ENCODE results near the gene MAGI2.

Gene MAGI2

DNA sequence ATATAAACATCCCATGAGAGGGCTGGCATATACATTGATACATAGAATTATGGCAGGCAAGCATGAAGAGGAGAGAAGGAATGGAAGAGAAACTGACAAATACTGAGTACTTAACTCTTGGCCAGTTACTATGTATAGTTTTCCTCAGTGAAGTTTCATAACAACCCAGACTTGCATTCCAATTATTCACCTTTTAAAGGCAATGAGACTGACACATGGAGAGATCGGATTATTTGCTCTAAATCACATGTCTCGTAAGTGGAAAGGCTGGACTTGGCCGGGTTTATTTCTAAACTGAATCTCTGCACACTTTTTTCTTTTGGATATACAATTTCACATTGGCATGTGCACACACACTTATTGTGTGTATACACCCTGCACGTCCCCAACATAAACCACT lies 1106.6 kb downstream of the MAGI2 start:
- H3K4me3 ChIP-seq (ENCODE audit: low read depth, low read length), result no peak overlapping the region
- CTCF ChIA-PET, result interaction anchor here (1.2 to 1.6 kb wide), 2 partner anchors 10 to 17 kb away, joined by 4 to 5 read pairs; no protein-coding TSS in a partner anchor
- TF ChIP-seq CTCF (IDR thresholded peaks at IDR 0.05; ENCODE audit: insufficient read depth, low read length, missing control alignments), result no peak
- POLR2A ChIA-PET, result no interaction called here
- no peak for DNase-seq (ENCODE audit: low read depth, low spot score)

GRCh38 chr7:78345979-78346378 lies 1107.5 kb downstream of the MAGI2 start:
- no peak overlapping the region for H3K4me3 ChIP-seq (ENCODE audit: low read depth, low read length)
- no peak for TF ChIP-seq CTCF (IDR thresholded peaks at IDR 0.05; ENCODE audit: insufficient read depth, low read length, missing control alignments)
- POLR2A ChIA-PET, result no interaction called here
- DNase-seq (ENCODE audit: low read depth, low spot score), result no peak
- CTCF ChIA-PET, result interaction anchor here (1.0 to 1.6 kb wide), 2 partner anchors 14 to 16 kb away, joined by 3 to 5 read pairs; no protein-coding TSS in a partner anchor

DNA sequence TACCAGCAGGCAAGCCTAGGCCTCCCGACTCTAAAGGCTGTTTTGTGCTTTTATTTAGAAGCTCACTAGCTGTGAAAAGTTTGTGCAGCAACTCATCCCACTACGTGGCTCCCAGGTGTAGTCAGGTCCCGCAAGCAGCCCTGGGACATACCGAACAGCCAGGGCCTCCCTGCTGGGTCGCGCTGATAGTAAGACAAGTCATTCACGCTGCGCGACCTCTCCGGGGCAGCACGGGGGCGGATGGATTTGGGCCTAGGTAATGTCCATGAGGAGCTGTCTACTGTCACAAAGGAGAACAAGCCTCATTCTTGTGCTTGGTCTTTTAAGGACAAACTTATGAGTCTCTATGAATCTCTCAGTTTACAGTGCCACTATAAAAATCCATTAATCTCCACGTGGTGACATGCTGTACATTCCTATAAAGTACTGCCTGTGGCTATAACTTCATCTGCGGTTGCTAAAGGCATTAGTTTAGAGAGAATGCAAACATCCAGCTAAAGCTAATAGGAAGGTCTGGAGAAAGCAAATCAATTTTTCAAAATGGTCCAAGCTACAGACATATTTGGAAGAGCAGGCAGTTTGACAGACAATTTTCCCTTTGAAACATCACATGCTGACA lies 1108.1 kb downstream of the MAGI2 start:
- no peak overlapping the region for H3K4me3 ChIP-seq (ENCODE audit: low read depth, low read length)
- no peak for DNase-seq (ENCODE audit: low read depth, low spot score)
- ChIA-PET CTCF (interaction anchor here (1.0 to 1.6 kb wide), 2 partner anchors 15 to 16 kb away, joined by 3 to 5 read pairs; no protein-coding TSS in a partner anchor), POLR2A (no interaction called here)
- no peak for TF ChIP-seq CTCF (IDR thresholded peaks at IDR 0.05; ENCODE audit: insufficient read depth, low read length, missing control alignments)

- ChIA-PET CTCF (no interaction called here), POLR2A (no interaction called here)
- TF ChIP-seq CTCF (IDR thresholded peaks at IDR 0.05; ENCODE audit: insufficient read depth, low read length, missing control alignments), result no peak
- DNase-seq (ENCODE audit: low read depth, low spot score), result no peak
- H3K4me3 ChIP-seq (ENCODE audit: low read depth, low read length), result no peak overlapping the region
Measured at GRCh38 chr7:78334426-78334825, 1119.0 kb downstream of the MAGI2 start.

DNA sequence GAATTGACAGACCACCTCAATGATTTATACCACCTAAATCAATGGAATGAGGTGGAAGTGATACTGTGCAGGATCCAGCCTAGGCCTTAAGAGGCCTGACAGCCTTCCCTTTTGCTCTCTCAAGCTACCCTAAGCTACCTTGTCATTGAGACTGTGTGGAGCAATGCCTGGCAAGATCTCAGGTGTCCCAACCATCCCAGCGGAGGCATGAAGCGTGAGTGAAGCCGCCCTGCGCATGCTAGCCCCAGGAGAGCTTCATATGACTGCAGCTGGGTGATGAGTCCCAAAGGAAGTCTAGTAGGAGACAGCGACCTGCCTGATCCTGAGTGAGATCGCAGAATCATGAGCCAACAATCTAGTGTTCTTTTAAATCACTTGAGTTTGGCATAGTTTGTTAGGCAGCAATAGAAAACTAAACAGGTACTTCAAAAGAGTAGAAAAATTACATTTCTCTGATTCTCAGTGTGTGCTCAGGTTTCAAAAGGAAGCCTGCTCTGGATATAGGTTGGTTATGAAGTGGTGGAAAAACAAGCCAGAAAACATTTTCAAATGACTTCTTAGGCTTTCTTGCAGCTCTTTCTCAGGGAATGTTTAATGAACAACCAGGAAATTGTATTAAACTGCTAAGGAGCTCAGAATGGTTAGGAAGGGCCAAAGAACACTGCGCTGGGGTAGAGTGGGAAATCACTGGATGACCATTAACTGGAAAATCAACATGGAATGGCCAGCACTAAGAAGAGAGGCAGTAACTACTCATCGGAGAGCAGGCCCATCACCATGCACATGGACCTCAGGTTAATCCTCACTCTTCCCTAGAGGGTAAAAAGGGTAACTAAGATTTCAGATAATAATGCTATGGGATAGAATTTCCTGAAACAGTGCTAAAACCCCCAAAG lies 1119.7 kb downstream of the MAGI2 start:
- POLR2A ChIA-PET, result no interaction called here

More for the DNA sequence above, 1119.7 kb downstream of the MAGI2 start:
- CTCF ChIA-PET, result no interaction called here
- no peak for TF ChIP-seq CTCF (IDR thresholded peaks at IDR 0.05; ENCODE audit: insufficient read depth, low read length, missing control alignments)
- H3K4me3 ChIP-seq (ENCODE audit: low read depth, low read length), result no peak overlapping the region
- no peak for DNase-seq (ENCODE audit: low read depth, low spot score)
